ENCODE measurements around the gene CFAP54. TPM values are rescaled to one million over a fixed set of nuclear protein-coding genes. Genes with fewer than 3 reads are reported as not detected.

CFAP54 gene
- total RNA-seq, 1 donor from 2014 or later, result 1.1 TPM

GRCh38 chr12:96861656-96862055 lies 372.3 kb downstream of the CFAP54 start:
- Histone ChIP-seq H3K79me2 (ENCODE audit: insufficient read depth, low read length) (no peaks in the 10 kb centered on the region), H3K9me3 (ENCODE audit: insufficient read depth, low read depth, low read length) (no peaks in the 10 kb centered on the region), H3K27ac (ENCODE audit: low read depth, low read length) (no peak overlapping the region), H3K4me1 (ENCODE audit: insufficient read depth, low read length) (peaks cover 3% of the 10 kb centered on the region), H3K4me2 (ENCODE audit: low read length) (no peak overlapping the region), H3K4me3 (ENCODE audit: insufficient read depth, low read depth, low read length) (no peak overlapping the region), H3K36me3 (ENCODE audit: insufficient read depth, low read length) (no peaks in the 10 kb centered on the region), H4K20me1 (ENCODE audit: insufficient read depth, low read length) (no peaks in the 10 kb centered on the region), H3K27me3 (ENCODE audit: insufficient read depth, low read length) (no peaks in the 10 kb centered on the region), H2AFZ (ENCODE audit: low read depth, low read length) (no peak overlapping the region), H3K9ac (ENCODE audit: low read length) (no peak overlapping the region)
- Mint-ChIP-seq H3K27me3 (ENCODE audit: low read depth, unreplicated experiment) (no peaks in the 10 kb centered on the region), H3K4me3 (ENCODE audit: unreplicated experiment) (no peak overlapping the region), H3K36me3 (ENCODE audit: low read depth, unreplicated experiment) (peaks cover under 1% of the 10 kb centered on the region), H3K9me3 (ENCODE audit: unreplicated experiment) (peaks cover 6% of the 10 kb centered on the region), H3K4me1 (ENCODE audit: low read depth, unreplicated experiment) (peaks cover 19% of the 10 kb centered on the region), H3K27ac (ENCODE audit: unreplicated experiment) (peak overlapping the region; percentile 75)
- FAIRE-seq, result peak; percentile 72
- DNase-seq (ENCODE audit: low read depth), result peak; percentile 68
- TF ChIP-seq CTCF (IDR thresholded peaks at IDR 0.05; ENCODE audit: insufficient read depth, low read depth, low read length) (no peak), EZH2 (IDR thresholded peaks at IDR 0.05; ENCODE audit: insufficient read depth, low read length) (no peak)

- TF ChIP-seq CTCF (IDR thresholded peaks at IDR 0.05; ENCODE audit: insufficient read depth, low read depth, low read length), result no peak
- no peak for TF ChIP-seq EZH2 (IDR thresholded peaks at IDR 0.05; ENCODE audit: insufficient read depth, low read length)
- Mint-ChIP-seq H3K27ac (ENCODE audit: unreplicated experiment) (peak overlapping the region; percentile 75), H3K4me3 (ENCODE audit: unreplicated experiment) (no peak overlapping the region), H3K36me3 (ENCODE audit: low read depth, unreplicated experiment) (no peaks in the 10 kb centered on the region), H3K4me1 (ENCODE audit: low read depth, unreplicated experiment) (peaks cover 19% of the 10 kb centered on the region), H3K9me3 (ENCODE audit: unreplicated experiment) (peaks cover 6% of the 10 kb centered on the region), H3K27me3 (ENCODE audit: low read depth, unreplicated experiment) (no peaks in the 10 kb centered on the region)
- no peak for FAIRE-seq
- Histone ChIP-seq H3K9me3 (ENCODE audit: insufficient read depth, low read depth, low read length) (no peaks in the 10 kb centered on the region), H3K79me2 (ENCODE audit: insufficient read depth, low read length) (no peaks in the 10 kb centered on the region), H3K27ac (ENCODE audit: low read depth, low read length) (no peak overlapping the region), H3K4me1 (ENCODE audit: insufficient read depth, low read length) (peaks cover 3% of the 10 kb centered on the region), H4K20me1 (ENCODE audit: insufficient read depth, low read length) (no peaks in the 10 kb centered on the region), H3K36me3 (ENCODE audit: insufficient read depth, low read length) (no peaks in the 10 kb centered on the region), H2AFZ (ENCODE audit: low read depth, low read length) (no peak overlapping the region), H3K4me3 (ENCODE audit: insufficient read depth, low read depth, low read length) (no peak overlapping the region), H3K4me2 (ENCODE audit: low read length) (peak overlapping the region; percentile 25), H3K27me3 (ENCODE audit: insufficient read depth, low read length) (no peaks in the 10 kb centered on the region), H3K9ac (ENCODE audit: low read length) (no peak overlapping the region)
- no peak for DNase-seq (ENCODE audit: low read depth)
These were observed 372.9 kb downstream of the CFAP54 start for GRCh38 chr12:96862326-96862725.

- H2AFZ ChIP-seq (ENCODE audit: low read depth, low read length), result no peak overlapping the region
- H3K4me1 Mint-ChIP-seq (ENCODE audit: low read depth, unreplicated experiment), result peaks cover 19% of the 10 kb centered on the region
- no peaks in the 10 kb centered on the region for H3K9me3 Mint-ChIP-seq (ENCODE audit: unreplicated experiment)
- H3K79me2 ChIP-seq (ENCODE audit: insufficient read depth, low read length), result no peaks in the 10 kb centered on the region
- H3K4me3 Mint-ChIP-seq (ENCODE audit: unreplicated experiment), result no peak overlapping the region
- no peak overlapping the region for H3K4me3 ChIP-seq (ENCODE audit: insufficient read depth, low read depth, low read length)
- no peaks in the 10 kb centered on the region for H3K36me3 Mint-ChIP-seq (ENCODE audit: low read depth, unreplicated experiment)
- no peak overlapping the region for H3K4me2 ChIP-seq (ENCODE audit: low read length)
- no peak overlapping the region for H3K9ac ChIP-seq (ENCODE audit: low read length)
- no peaks in the 10 kb centered on the region for H3K36me3 ChIP-seq (ENCODE audit: insufficient read depth, low read length)
- H3K27ac ChIP-seq (ENCODE audit: low read depth, low read length), result no peak overlapping the region
- TF ChIP-seq EZH2 (IDR thresholded peaks at IDR 0.05; ENCODE audit: insufficient read depth, low read length) (no peak), CTCF (IDR thresholded peaks at IDR 0.05; ENCODE audit: insufficient read depth, low read depth, low read length) (no peak)
- DNase-seq (ENCODE audit: low read depth) (no peak), FAIRE-seq (no peak)
- H3K9me3 ChIP-seq (ENCODE audit: insufficient read depth, low read depth, low read length), result no peaks in the 10 kb centered on the region
- no peaks in the 10 kb centered on the region for H4K20me1 ChIP-seq (ENCODE audit: insufficient read depth, low read length)
- H3K27me3 Mint-ChIP-seq (ENCODE audit: low read depth, unreplicated experiment), result no peaks in the 10 kb centered on the region
- peaks cover 3% of the 10 kb centered on the region for H3K4me1 ChIP-seq (ENCODE audit: insufficient read depth, low read length)
- no peaks in the 10 kb centered on the region for H3K27me3 ChIP-seq (ENCODE audit: insufficient read depth, low read length)
- no peak overlapping the region for H3K27ac Mint-ChIP-seq (ENCODE audit: unreplicated experiment)
These were observed 375.0 kb downstream of the CFAP54 start for GRCh38 chr12:96864335-96864734.
